22Rv1 (cell line): ENCODE measurements around the gene NIN.

ENCODE experiments used
- H3K27ac ChIP-seq: fragments of 450-650 bp; 2 replicates; pipeline ENCODE4 v1.5.1; 2017
- ZFX ChIP-seq: fragments of 450-650 bp; IDR thresholded peaks from 2 replicates; pipeline ENCODE4 v1.6.1; 2017; ENCODE audit warnings: antibody characterized with exemption, borderline replicate concordance
- TF ChIP-seq, protein P1 (sequence below): fragments of 450-650 bp; IDR thresholded peaks from 2 replicates; pipeline ENCODE4 v1.5.1; 2017; ENCODE audit warnings: mild to moderate bottlenecking

NIN gene

DNA sequence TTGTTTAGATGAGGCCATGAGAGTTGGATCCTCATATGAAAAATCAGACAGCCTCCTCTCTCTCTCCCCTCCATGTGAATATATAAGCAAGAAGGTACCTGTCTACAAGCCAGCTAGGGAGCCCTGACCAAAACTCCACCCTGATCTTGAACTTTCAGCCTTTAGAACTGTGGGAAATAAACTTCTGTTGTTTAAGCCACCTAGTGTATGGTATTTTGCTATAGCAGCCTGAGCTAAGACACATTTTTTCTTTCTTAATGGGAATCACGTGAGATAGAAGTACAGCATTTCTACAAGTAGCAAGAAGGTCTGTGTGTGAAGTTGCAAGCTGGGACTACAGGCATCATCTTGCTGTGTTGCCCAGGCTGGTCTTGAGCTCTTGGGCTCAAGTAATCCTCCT is 24.6 kb upstream of the NIN start:
- TF ChIP-seq, protein P1, sequence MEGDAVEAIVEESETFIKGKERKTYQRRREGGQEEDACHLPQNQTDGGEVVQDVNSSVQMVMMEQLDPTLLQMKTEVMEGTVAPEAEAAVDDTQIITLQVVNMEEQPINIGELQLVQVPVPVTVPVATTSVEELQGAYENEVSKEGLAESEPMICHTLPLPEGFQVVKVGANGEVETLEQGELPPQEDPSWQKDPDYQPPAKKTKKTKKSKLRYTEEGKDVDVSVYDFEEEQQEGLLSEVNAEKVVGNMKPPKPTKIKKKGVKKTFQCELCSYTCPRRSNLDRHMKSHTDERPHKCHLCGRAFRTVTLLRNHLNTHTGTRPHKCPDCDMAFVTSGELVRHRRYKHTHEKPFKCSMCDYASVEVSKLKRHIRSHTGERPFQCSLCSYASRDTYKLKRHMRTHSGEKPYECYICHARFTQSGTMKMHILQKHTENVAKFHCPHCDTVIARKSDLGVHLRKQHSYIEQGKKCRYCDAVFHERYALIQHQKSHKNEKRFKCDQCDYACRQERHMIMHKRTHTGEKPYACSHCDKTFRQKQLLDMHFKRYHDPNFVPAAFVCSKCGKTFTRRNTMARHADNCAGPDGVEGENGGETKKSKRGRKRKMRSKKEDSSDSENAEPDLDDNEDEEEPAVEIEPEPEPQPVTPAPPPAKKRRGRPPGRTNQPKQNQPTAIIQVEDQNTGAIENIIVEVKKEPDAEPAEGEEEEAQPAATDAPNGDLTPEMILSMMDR, result no peak
- TF ChIP-seq ZFX, result no peak
- no peak overlapping the region for H3K27ac ChIP-seq

DNA sequence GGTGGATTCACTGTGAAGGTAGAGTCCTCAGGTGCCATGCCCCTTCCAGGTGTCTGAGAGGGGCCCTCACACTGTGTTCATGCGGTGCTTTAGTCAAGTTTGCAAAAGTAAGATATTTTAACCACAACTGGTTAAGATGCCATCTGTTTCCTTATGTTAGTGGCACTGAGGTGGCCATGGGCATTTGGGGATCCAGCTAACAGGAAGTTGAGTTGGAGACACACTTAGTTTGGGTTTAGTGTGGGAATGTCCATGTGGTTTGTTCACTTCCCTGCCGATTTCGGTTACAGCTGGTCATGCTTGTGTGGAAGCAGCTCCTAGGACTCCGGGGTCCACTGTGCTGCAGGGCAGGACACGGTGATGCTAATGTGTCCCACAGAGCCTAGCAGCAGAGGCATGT is 23.6 kb upstream of the NIN start:
- TF ChIP-seq, protein P1, result no peak
- TF ChIP-seq ZFX, result no peak

DNA sequence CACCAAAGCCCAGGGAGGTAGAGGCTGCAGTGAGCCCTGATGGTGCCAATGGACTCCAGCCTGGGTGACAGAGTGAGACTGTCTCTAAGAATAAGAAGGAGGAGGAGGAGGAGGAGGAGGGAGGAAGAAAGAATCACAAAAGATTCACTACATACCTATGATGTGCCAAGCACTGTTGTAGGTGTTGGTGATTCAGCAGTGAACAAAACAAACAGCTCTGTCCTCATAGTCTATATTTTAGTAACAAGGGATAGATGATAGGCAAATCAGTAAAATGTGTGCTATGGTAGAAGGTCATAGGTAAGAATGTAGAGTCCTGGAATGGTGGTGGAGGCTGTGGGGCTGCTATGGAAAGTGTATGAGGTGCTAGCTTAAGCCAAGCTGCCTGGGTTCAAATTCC is 22.9 kb upstream of the NIN start:
- TF ChIP-seq ZFX, result no peak
- TF ChIP-seq, protein P1, result no peak
- H3K27ac ChIP-seq, result no peak overlapping the region

More for the DNA sequence above, 23.6 kb upstream of the NIN start:
- no peak overlapping the region for H3K27ac ChIP-seq

DNA sequence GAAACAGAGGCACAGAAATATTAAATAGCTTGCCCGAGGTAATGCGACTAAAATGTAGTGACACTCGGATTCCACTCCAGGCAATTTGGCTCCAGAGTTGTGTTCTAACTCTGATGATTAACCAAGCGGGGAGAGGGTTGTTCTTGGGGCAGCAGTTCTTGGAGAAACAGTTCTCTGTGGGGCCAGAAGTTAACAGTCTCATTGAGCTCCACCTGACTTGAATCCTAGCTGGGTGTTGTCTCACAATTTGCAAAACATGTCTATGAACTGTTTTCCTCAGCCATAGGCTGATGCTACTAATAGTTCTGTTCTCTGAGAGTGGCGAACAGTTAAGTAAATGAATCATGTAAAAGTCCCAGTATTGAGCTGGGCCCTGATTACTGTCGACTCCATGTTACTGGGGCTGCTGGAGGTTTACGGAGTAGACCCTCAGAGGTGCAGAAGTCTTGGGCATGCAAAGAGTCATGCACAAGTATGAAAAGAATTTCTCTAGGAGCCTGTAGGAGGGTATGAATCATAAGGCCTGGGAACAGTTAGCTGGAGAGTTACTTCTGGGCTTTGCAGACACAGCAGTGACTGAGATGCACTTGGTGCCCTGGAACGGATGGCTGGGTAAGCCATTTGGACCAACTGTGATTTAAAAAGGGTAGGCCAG is 15.4 kb upstream of the NIN start:
- no peak for TF ChIP-seq ZFX
- TF ChIP-seq, protein P1, result no peak
- H3K27ac ChIP-seq, result no peak overlapping the region

DNA sequence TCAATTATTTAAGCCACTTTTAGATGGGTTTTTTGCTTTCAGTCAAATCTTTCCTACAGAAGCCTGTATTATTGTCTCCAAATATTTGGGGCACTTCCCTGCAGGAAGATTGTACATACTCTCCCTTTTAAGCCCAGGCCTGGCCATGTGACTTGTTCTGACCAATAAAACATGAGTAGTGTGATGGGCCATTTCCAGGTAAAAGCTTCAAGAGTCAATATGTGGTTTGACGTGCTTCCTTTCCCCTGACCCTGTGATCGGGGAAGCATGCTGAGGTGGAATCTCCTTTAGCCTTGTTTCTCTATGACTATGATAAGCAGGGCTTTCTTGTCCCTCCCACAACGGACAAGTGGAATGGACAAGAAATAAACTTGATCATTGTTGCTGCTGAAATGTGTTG is 14.2 kb upstream of the NIN start:
- TF ChIP-seq, protein P1, result no peak
- no peak for TF ChIP-seq ZFX
- no peak overlapping the region for H3K27ac ChIP-seq

DNA sequence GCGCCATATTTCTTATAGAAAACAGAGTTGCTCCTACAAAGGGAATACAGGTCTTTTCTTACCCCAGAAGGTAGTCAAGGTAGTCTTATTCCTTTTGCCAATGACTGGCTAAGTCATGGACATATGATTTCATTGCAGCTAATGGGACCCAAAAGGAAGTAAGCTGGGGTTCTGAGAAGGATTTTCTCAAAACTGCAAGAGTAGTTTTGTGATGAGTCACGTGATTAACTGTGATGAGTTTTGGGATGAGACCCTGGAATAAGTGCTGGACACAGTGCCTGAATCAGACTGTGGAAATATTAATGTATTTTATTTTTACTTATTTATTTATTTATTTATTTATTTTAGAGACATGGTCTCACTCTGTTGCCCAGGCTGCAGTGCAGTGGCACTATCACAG is 13.4 kb upstream of the NIN start:
- H3K27ac ChIP-seq, result no peak overlapping the region
- TF ChIP-seq ZFX, result no peak
- TF ChIP-seq, protein P1, result no peak

DNA sequence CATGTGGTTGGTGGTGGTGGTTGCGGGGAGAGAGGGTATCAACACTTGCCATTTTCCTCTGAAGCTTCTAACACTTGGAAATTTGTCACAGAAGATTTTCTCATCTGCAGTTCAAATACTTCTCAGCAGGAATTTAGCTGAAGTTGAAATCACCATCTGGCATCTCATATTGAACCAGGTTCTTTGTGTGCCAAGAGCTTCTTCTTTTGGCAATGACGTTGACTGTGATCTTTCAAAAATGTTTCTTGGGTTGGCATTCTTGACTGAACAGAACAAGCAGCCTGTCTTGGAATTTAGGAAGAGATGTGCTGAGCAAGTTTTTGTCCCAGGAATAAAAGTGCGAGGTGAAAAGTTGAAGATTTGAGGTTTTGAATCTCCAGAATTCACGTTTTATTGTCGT is 8.7 kb upstream of the NIN start:
- TF ChIP-seq ZFX, result no peak
- TF ChIP-seq, protein P1, result no peak
- no peak overlapping the region for H3K27ac ChIP-seq
